ENCODE measurements around the gene PTPRD.

Gene PTPRD

DNA sequence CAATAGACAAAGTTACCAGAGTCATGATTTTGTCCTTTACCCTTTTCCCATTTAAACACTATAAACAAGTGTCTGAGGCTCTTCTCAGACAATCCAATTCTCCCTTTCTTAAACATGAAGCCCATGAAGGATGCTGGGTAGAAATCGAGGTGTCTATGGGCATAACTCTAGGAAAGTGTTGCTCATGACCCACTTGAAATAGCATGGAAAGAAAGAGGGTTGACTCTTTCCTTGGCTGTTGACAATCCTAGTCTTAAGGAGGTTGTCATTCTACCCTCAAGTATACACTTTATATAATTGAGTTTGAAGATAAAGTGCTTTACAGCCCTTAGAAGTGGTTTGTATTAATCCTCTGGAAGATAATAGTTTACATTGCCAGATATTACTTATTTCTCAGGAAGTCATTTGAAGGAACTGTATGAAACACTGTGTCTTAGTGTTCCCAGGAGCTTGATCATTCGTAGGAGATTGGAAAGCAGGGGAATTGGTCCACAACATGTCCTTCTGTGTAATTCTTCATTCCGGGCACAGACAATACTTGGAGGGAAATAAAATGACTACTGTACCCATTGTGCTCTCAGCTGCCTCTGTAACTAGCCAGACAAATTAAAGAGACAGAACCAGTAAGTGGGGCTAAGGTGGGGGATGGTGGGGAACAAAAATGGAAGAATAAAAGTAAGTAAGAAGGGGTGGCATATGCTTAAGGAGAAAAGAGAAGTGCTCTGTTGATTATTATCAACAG, 1734.9 kb downstream of the PTPRD start:
- DNase-seq = no peak

DNA sequence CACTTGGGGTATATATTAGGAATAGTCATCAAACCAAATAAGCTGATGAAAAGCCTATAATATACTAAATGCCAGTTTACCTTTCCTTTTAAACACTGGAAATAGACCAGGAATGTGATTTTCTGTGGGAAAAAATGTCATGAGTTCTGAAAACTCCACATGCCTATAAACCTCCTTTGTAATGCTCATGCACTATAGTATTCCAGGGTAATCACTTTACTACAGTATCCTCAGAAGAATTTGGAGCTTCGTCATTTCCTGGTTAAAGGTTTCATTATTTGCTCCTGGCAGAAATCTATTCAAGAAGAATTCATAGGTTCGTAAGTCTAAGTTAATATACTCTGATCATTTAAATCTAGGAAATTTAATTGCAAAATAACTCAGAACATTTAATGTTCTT, 1736.5 kb downstream of the PTPRD start:
- DNase-seq = no peak

DNA sequence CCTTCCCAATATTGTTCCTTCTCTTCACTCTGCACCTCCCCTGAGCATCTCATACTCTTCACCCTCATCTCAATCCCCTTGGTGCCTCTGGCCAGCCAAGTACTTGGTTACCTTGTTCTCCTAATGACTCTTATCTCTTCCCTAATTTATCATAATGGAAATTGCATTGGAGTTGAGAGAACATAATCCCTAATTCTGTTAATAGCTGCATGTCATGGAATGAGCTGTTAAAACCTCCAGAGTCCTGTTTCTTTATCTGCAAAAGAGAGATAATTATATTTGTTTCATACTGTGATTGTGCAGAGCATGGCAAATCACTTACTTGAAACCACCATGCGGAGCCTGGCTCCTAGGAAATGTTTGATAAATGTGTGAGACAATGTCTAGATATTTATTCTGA, 1738.3 kb downstream of the PTPRD start:
- no peak for DNase-seq

DNA sequence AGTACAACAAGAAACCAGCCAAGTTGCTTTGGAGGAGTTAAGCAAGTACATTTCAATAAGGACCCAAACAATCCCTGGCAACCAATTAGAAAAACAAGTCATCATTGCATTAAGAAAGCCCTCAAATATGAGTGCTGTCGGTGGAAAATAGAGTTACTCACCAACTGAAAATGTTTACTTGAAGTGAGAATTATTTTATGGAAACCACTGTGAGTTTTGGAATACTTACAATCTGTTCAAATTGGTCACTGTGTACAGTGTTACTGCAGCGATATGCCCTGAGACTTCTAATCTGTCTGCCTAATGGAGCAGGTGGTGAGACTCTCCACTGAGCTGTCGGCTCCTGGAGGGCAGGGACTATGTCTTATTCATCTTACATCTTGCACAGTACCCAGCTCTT, 1740.0 kb downstream of the PTPRD start:
- DNase-seq = no peak

DNA sequence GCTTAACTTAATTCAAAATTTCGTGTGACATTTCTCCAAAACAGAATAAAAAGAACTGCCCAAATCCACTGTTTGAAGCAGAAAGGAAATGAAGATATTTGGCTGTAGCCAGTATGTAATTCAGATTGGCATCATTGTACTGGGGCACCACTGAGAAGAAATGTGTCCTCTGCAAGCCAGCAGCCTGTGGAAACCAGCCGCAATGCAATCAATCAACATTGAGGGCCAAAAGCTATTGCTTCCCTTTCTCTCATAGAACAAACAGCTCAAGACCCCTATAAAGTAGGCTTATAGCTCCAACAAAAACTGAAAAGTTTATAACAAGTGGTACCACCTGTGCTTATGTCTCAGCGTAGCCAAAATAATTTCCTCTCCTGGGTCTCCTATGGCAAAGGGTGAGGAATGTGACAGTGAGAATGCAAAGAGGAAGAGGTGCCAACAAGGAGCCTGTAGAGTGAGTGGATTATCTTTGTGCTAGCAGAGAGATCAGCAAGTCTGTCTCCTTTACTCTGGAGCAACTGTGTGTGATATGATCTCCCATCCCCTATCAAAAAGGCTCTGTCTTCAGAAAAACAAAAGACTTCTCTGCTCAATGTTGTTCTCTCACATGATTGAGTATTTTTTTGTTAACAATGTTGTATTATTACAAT, 1740.9 kb downstream of the PTPRD start:
- DNase-seq = no peak

DNA sequence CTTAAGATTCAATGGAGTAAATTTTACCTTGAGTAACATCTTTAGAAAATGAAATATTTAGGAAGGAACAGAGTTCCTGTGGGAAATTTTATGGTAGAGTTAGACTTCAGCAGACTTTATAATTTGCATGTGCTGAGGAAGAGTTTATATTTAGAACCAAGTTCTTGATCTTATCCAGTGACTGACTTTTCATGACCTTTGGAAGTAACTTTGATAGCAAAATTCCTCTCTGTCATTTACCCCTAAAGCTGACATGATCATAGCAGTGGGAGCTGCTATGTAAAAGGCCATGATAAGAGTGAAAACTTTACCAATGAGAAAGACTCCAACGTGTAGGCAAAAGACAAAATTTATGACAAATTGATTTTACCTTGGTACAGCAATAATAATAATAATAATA, 1741.4 kb downstream of the PTPRD start:
- DNase-seq = no peak

DNA sequence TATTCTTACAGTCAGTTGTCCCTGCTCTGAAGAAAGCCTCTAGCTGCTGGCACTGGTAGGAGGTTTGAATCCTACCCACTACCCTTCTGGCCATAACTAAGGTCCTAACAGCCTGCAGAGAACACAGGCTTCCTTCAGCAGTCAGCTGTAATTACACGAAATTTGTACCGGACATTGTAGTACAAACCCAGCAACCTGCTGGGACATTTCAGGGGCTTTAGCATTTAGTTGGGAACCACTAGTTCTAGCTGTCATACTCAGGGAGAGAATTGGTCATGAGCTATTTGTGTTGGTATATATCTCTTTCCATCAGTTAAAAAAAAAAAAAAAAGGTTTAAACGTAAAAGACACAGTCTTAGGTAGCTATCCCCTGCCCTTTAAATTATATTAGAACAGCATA, 1743.0 kb downstream of the PTPRD start:
- no peak for DNase-seq

DNA sequence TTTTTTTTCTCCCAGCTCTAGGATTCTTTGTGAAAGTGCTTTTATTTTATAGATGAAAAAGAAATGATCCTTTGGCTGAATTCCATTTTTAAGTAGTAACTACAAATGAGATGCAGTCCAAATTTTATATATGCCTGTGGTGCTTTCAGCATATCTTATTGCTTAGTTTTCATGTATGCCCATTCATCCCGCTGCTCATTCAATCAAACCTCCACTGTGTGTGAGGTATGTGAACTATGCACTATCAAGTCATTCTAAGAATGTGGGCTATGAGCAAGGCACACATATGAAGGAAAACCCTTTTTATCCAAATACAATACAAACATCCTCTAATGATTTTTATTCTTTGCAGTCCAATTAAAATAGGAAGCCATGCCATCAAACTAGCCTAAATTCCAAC, 1744.2 kb downstream of the PTPRD start:
- DNase-seq = no peak

DNA sequence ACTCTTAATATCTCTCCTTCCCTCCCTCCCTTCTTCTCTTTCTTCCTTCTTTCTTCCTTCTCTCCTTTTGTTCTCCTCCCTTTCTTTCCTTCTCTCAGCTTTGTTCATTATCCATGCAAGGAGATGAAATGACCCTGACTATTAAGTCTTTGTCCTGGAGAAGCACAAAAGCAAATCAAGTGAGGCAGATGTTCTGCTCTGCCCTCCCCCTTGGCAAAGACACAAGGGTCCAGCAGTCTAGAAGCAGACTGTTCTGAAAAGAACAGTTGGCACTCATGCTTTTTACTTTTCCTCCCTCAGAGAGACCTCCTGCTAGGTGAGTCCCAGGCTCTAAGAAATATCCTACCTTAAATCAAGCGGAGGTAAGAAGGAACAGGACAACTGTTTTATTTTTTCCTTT, 1745.7 kb downstream of the PTPRD start:
- no peak for DNase-seq

DNA sequence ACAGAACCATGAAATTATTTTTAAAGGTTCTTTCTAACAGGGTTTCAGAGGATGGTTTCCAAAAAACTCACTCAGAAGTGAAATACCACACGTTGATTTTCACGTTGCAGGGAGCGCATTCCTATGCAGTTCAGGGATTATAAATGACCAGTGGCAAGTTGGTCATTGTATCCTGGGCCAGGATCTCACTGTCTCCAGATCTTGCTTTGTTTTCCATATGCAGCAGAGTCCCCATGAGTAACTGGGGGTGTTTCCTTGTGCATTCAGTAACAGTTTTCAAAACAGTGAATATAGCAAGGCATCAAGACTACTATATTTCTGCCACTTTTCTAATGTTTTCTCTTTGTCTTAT, 1748.3 kb downstream of the PTPRD start:
- no peak for DNase-seq

DNA sequence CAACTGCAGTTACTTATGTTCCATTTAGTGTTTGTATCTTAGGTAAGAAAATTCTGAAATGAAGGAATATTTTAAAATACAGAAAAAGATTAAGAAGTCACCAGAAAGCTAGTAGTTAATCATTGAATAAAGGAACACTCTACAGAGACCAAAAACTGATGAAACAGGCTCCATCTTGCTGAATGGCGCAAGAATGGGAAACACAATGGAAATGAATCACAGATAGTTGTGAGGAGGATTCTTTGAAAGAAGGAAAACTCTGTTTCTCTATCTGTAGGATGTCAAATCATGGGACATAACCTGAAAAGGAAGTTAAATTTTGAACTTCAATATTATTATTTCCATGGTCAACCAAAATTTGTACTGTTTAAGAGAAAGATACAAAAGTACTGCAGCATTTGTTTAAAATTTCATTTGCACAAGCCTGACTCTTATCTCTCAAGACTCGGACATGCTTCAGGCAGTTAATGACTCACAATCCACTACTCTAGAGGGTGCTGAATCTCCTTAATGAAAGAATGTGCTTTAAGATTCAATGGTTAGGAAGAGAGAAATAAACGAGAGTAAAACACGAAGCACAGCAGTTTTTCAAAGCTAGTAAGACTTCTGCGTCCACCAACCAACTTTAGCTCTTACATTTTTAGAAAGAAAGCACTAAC, 1748.8 kb downstream of the PTPRD start:
- DNase-seq = no peak

DNA sequence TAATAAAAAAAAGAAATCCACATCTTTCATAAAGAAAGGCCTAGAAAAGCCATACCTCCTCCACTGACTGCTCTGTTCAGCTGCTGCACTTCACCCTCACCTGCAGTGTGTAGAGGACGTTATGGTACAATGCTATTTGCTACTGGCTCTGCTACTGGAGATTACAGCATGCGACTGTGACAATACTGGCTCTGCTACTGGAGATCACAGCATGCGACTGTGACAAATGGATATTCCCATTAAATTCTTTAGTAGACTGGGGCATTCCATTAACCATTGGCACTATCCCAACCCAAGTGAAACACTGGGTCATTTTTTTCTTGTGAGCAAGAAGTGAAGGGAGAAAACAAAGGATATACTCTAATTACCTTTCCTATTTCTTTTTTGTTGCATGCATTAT, 1749.7 kb downstream of the PTPRD start:
- no peak for DNase-seq

DNA sequence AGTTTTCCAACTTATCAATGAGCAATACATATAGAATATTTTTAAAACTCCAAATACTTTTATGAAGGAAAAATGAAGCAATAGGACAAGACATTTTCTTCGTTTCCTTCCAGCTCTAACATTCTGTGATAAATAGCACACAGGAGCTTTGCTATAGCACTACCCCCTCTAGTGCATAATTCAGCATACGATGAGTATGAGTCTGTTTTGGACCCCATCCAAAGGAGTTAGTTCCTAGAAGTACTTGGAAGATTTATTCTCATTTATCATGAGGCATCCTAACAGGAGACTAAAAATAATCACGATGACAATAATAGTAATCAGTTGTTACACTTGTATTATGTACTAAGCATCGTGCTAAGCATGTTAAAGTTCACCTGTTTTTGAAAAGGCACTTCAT, 1751.9 kb downstream of the PTPRD start:
- no peak for DNase-seq

DNA sequence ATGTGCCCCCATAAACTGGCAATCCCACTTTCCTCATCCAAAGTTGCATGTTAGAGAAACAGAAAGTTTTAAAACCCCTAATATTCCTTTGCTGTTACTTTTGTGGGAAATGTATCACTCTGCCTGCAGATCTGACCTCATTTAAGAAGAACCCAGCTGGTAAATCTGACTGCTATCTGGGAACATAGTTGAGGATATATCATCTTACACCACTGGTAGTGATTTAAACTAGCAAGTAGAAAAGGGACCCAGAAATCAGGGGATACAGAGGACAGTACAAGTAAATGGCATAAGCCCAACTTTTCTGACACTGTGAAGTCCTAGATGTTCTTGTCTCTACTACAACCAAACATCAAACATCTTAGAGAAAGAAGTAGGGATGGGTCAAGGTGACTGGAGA, 1752.7 kb downstream of the PTPRD start:
- no peak for DNase-seq

DNA sequence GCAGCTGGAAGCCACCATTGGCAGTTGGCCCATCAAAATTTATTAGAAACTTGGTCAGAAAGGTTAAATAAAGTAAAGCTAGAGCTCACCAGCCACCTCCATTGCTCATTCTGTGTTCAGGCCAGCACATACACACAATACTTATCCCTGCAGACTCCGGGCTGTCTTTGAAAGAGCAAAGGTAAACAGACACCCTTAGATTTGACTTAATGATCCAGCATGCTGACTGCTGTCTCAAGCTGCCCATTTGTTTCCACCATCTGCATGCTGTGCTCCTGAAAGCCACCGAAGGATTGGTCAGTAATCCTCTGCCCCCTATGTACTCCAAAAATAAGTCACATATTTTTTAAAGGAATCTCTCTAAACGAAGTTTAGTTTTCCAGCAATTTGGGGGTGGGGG, 1753.4 kb downstream of the PTPRD start:
- DNase-seq = no peak

DNA sequence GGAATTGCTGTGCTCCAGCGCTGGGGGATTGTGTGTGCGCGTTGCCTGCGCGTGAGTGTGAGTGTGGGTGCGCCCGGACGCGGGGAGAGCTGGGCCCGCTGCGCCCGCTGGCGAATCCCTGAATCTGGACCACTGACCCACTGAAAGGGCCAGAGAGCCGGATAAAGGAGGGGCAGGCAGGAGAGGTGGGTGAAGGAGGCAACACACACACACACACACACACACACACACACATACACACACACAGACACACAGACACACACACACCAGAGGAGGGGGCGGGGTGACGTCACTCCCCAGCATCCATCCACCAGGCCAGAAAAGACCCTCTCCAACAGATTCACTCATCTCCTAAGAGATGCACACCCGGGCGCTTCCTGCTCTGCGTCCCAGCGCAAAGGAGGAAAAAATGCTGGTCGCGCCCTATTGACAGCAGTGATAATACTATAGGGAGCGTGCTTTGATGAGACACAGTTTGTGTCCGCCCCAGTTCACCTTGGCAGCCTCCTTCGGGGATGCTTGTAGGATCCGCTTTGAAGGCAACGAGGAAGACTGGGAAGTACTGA, 1754.1 kb downstream of the PTPRD start:
- DNase-seq = no peak

DNA sequence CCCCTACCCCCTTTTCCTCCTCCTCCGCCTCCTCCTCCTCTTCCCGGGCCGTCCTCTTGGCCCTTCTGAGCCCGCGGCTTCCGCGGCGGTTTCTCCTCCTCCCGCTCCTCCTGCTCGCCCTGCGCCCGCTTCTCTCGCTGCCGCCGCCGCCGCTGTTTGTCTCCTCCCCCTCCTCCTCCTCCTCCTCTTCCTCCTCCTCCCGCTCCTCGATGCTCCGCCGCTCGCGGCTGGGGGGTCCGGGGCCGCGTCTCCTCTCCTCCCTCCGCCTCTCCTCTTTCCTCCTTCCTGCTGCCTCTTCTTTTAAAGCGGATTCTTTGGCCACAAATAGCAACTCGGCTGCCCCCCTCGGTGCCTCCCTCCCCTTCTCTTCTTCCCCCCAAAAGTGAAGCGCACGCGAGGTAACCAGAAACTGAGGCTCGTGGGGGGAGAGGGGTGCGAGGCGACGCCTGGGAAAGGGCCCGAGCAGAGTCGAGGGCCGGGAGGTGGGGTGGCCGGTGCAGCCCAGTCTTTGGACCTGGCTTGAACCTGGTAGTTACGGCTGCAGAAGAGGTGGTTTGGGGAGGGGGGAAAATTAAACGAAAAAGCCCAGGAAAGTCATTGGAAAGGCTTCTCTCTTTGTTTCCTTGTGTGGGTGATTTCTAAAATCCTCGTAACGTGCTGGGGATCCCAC, 1754.7 kb downstream of the PTPRD start:
- peak; percentile 15 to 24 for DNase-seq

DNA sequence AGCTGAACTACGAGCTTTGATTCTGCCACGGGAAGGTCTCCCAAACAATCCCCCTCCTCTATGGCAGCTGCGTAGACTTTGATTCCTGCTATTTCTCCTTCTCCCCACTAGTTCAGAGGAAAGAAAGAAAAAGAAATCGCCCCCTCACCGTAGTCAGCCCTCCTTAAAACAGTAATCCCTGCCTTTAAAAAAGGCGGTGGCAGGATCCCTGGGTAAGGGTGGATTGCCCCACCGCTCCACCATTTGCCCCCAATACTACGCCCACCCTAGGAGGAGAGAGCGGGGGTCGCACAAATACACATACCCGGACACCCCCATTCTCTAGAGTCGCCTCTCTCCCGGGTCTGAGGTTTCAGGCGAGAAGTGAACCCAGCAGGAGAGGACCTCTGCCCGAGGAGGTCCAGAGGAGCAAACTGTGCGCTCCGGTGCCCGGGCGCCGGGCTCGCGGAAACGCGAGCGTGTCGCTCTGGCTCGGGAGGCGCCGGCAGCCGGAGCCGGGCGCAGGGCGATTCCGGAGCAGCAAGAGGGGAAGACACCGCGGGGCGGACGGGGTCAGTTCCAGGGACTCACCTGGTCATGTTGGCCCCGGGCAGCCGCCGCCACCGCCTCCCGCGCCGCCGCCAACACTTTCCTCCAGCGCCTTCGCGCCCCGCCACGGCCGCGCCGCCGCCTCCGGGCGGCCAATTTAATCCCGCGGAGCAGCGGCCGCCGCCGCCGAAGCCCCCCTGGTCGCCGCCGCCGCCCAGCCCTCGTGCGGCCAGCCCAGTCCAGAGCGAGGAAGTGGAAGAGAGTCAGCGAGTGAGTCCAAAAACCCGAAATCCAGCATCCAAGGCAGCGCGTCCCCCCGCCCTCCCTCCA, 1755.5 kb downstream of the PTPRD start:
- DNase-seq = peak in 1 of 2 experiments; percentile 1

DNA sequence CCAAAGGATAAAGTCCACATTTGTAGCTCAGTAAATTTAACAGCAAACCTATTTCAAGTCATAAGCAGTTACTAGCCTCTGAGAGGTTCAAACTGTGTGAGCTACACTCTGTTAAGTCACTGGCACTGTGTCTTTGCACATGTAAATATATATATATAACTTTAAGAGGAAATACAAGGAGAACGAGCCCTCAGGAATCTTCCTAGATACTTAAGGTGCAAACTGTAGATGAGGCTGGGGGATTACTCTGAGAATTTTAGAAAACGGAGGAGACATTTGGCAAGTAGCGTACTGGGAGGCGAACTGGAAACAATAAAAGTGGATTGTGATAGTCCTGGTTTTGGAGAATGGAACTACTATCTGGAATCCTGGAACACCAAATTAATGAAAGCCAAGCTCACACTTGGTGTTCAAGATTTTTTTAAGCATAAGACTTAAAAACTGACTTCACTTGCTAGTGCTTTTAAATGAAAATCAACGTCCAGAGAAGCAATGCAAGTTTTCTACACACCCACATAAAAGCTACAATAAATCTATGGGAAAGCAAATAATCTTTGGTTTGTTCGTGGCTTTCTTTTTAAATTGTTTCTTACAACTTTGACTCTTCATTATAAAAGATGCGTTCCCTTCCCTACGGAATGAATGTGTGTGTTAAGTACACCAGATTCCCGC, 1756.3 kb downstream of the PTPRD start:
- DNase-seq = no peak

DNA sequence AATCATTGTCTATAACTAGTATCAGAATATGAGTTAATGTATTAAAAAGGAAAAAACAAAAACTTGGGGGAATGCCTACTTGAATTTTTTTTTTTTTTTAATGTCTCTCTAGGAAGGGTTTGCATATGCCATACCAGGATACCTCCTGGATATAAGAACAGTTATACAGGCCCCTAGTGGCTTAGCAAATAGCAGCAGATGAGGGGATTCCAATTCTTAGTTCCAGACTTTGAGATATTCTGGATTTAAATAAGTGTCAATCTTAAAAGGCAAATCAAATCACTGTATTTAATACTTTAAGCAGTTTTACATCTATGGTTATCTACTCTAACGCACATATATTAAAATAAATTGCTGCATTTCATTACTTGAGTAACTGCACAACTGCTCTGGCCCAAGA, 1757.8 kb downstream of the PTPRD start:
- DNase-seq = no peak

DNA sequence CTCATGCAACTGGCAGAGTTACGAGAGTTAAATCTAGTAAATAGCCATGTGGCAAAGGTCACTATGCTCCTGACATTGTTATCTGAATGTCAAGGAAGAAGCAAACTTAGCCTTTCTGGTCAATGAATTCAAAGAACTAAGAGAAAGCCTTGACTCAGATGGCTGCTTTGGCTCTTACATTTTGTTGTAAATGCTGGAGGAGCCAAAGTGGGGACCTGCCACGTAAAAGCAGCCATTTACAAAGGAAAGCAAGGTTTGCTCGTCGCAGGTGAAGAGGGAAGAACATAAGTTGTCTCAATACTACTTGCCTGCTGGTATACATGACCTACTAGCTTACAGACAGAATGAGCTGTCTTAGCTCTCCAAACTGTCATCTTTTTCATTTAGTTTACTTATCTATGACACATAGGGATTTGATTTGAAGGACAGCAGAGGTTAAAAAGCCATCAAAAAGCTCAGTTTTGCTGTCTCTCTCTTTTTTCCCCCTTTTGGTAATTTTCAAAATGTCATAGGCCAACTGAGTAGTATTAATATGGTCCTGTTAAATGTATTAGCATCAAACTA, 1760.4 kb downstream of the PTPRD start:
- DNase-seq = no peak

DNA sequence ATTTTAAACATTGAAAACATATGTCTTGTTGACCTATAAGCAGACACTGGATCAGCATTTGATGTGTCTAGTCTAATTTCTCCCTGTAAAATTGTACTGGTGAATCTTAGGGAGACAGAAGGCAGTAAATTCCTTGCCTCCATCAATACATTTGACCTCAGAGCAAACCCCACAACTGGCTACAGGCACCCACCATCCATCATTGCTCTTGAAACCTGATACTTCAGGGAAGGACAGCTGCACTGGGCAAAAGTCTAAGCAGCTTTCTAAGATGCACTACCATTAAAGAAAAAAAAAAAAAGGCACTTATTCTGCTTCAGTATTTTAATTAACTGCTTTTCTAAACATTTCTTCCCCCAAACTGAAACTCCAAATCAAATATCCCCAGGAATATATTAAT, 1761.9 kb downstream of the PTPRD start:
- no peak for DNase-seq
